Uterus (tissue), 4 donors: ENCODE results near the gene ASIC2. TPM values are rescaled to one million over a fixed set of nuclear protein-coding genes. Genes with fewer than 3 reads are reported as not detected.

Experiments used
- DNase-seq, 2 donors: peaks; one replicate each; pipeline ENCODE4 v3.0.0-alpha.2; 2019 to 2020
- H3K27ac ChIP-seq, 2 donors: fragments of 200-600 bp; sonication (generic); 1 replicate in 1 of 2; 2 replicates in 1 of 2; pipeline ENCODE4 v1.5.1; 2016 to 2018
- H3K27me3 ChIP-seq, 2 donors: fragments of 200-600 bp; sonication (generic); one replicate each; pipeline ENCODE4 v1.5.1; 2018 to 2019; ENCODE audit warnings: control low read depth in 1 of 2
- H3K36me3 ChIP-seq, 2 donors: fragments of 200-600 bp; sonication (generic); one replicate each; pipeline ENCODE4 v1.5.1; 2019; ENCODE audit warnings: control low read depth in 1 of 2
- H3K4me1 ChIP-seq, 2 donors: fragments of 200-600 bp; sonication (generic); one replicate each; pipeline ENCODE4 v1.5.1; 2018 to 2019; ENCODE audit warnings: control low read depth in 1 of 2
- H3K4me3 ChIP-seq, 2 donors: fragments of 200-600 bp; sonication (generic); 1 replicate in 1 of 2; 2 replicates in 1 of 2; pipeline ENCODE4 v1.5.1; 2018 to 2019; ENCODE audit warnings: mild to moderate bottlenecking in 1 of 2
- H3K9me3 ChIP-seq, 2 donors: fragments of 200-600 bp; sonication (generic); one replicate each; pipeline ENCODE4 v1.5.1; 2019; ENCODE audit warnings: control low read depth in 1 of 2
- CTCF ChIP-seq, 4 experiments: fragments of 200-600 bp in 2 of 4; fragments of 450-650 bp in 2 of 4; sonication (generic) in 2 of 4; IDR thresholded peaks; one replicate each; pipeline ENCODE4 v1.5.1; 2016 to 2019; ENCODE audit warnings: antibody characterized with exemption in 4 of 4, mild to moderate bottlenecking in 2 of 4, moderate library complexity in 1 of 4
- POLR2A ChIP-seq, 2 donors: fragments of 450-650 bp; IDR thresholded peaks; one replicate each; pipeline ENCODE4 v1.6.1; 2016; ENCODE audit warnings: antibody characterized with exemption in 2 of 2, mild to moderate bottlenecking in 1 of 2, moderate library complexity in 1 of 2
- intact Hi-C: fragments of 100-400 bp; cut with DNase I; formaldehyde crosslinking; loops from one replicate; pipeline ENCODE4 v1.15.1; 2023; ENCODE audit warnings: low total_unique reads
- total RNA-seq, 4 donors: library from RNA; depleted of rRNA in 3 of 4; stranded (reverse); fragments of >200 nt in 3 of 4; gene quantifications; one replicate each; pipeline versions ENCODE4 v1.1.0 to v1.2.4, GENCODE V29; 2014 to 2023
- donor health status: DM: yes; HTN: yes; CAD: no.

Gene ASIC2
- total RNA-seq, 4 donors from 2014 or later = 1.2 to 1.4 TPM; not detected in 2

GRCh38 chr17:33106525-33107165 is 186.4 kb downstream of the ASIC2 start:
- Histone ChIP-seq H3K27ac (no peak overlapping the region), H3K4me1 (no peaks in the 10 kb centered on the region), H3K4me3 (no peak overlapping the region), H3K27me3 (no peaks in the 10 kb centered on the region), H3K9me3 (no peaks in the 10 kb centered on the region), H3K36me3 (no peaks in the 10 kb centered on the region)
- DNase-seq = no peak
- intact Hi-C loops = no loop called here
- TF ChIP-seq POLR2A (IDR thresholded peaks at IDR 0.05) (no peak), CTCF (IDR thresholded peaks at IDR 0.05) (no peak)

- Histone ChIP-seq H3K4me1 (no peaks in the 10 kb centered on the region), H3K36me3 (no peaks in the 10 kb centered on the region), H3K27ac (no peak overlapping the region), H3K9me3 (no peaks in the 10 kb centered on the region), H3K4me3 (no peak overlapping the region), H3K27me3 (no peaks in the 10 kb centered on the region)
- no peak for TF ChIP-seq POLR2A (IDR thresholded peaks at IDR 0.05)
- no peak for TF ChIP-seq CTCF (IDR thresholded peaks at IDR 0.05)
- intact Hi-C loops = no loop called here
- DNase-seq = no peak
Measured at GRCh38 chr17:33105911-33106310, 187.2 kb downstream of the ASIC2 start.

- intact Hi-C loops = loop anchor here (10.0 kb wide), 1 partner anchor 85 kb away; no protein-coding TSS in a partner anchor
- no peak overlapping the region for H3K4me3 ChIP-seq
- no peak for TF ChIP-seq CTCF (IDR thresholded peaks at IDR 0.05)
- no peak for TF ChIP-seq POLR2A (IDR thresholded peaks at IDR 0.05)
- H3K27me3 ChIP-seq = no peaks in the 10 kb centered on the region
- no peaks in the 10 kb centered on the region for H3K36me3 ChIP-seq
- DNase-seq = no peak
- no peaks in the 10 kb centered on the region for H3K4me1 ChIP-seq
- H3K9me3 ChIP-seq = no peaks in the 10 kb centered on the region
- no peak overlapping the region for H3K27ac ChIP-seq
Measured at GRCh38 chr17:33099906-33100305, 193.2 kb downstream of the ASIC2 start.

- Histone ChIP-seq H3K4me1 (no peaks in the 10 kb centered on the region), H3K9me3 (no peaks in the 10 kb centered on the region)
- intact Hi-C loops = loop anchor here (10.0 kb wide), 1 partner anchor 84 kb away; no protein-coding TSS in a partner anchor
Measured at GRCh38 chr17:33099252-33099651, 193.8 kb downstream of the ASIC2 start.

More at GRCh38 chr17:33099252-33099651, 193.8 kb downstream of the ASIC2 start:
- H3K27me3 ChIP-seq = no peaks in the 10 kb centered on the region
- TF ChIP-seq POLR2A (IDR thresholded peaks at IDR 0.05) = no peak
- TF ChIP-seq CTCF (IDR thresholded peaks at IDR 0.05) = no peak
- no peaks in the 10 kb centered on the region for H3K36me3 ChIP-seq
- no peak overlapping the region for H3K4me3 ChIP-seq
- DNase-seq = no peak
- no peak overlapping the region for H3K27ac ChIP-seq
